Common myeloid progenitor, CD34-positive (primary cell): ENCODE measurements around the gene IL1RL1. TPM values are rescaled to one million over a fixed set of nuclear protein-coding genes. Genes with fewer than 3 reads are reported as not detected.

Source experiments
- CTCF ChIA-PET: fragments of 350-600 bp; sonication (Branson Sonifier 250); formaldehyde crosslinking; loops from one replicate; lab custom pipeline; 2021; ENCODE audit warnings: antibody characterized with exemption; lab: Charles Lee
- POLR2A ChIA-PET: fragments of 350-600 bp; sonication (Branson Sonifier 250); formaldehyde crosslinking; loops from one replicate; lab custom pipeline; 2021; ENCODE audit warnings: antibody characterized with exemption; lab: Charles Lee
- DNase-seq, 3 donors: peaks; one replicate each; pipeline versions ENCODE4 v3.0.0 to v3.0.0-alpha.2; 2013
- H3K27ac ChIP-seq, 2 experiments: 1 replicate in 1 of 2; 2 replicates in 1 of 2; pipeline ENCODE4 v1.7.0; 2013; ENCODE audit warnings: inconsistent platforms in 2 of 2, low read length in 2 of 2, mild to moderate bottlenecking in 2 of 2, low read depth in 1 of 2, moderate library complexity in 1 of 2; ENCODE audit not compliant: severe bottlenecking in 2 of 2, insufficient read depth in 1 of 2, poor library complexity in 1 of 2
- H3K27me3 ChIP-seq, 5 experiments: replicated peaks in 2 of 5; 1 replicate in 3 of 5; 2 replicates in 2 of 5; pipeline versions ENCODE4 v1.6.1 to v1.7.0; 2013; ENCODE audit warnings: low read length in 4 of 5, mild to moderate bottlenecking in 2 of 5, moderate library complexity in 2 of 5, inconsistent platforms in 1 of 5; ENCODE audit not compliant: insufficient read depth in 5 of 5, control insufficient read depth in 4 of 5
- H3K36me3 ChIP-seq, 4 experiments: 1 replicate in 2 of 4; 2 replicates in 2 of 4; pipeline versions ENCODE4 v1.6.1 to v1.7.0; 2013; ENCODE audit warnings: low read length in 3 of 4, control low read depth in 1 of 4, mild to moderate bottlenecking in 1 of 4; ENCODE audit not compliant: control insufficient read depth in 4 of 4, insufficient read depth in 4 of 4
- H3K4me1 ChIP-seq, 4 experiments: 1 replicate in 3 of 4; 2 replicates in 1 of 4; pipeline versions ENCODE4 v1.6.1 to v1.7.1; 2013; ENCODE audit warnings: low read length in 3 of 4, mild to moderate bottlenecking in 3 of 4, control low read depth in 1 of 4, inconsistent platforms in 1 of 4, moderate library complexity in 1 of 4; ENCODE audit not compliant: control insufficient read depth in 4 of 4, insufficient read depth in 4 of 4; ENCODE audit errors: control extremely low read depth in 1 of 4
- H3K4me3 ChIP-seq, 7 experiments: 1 replicate in 4 of 7; 2 replicates in 3 of 7; pipeline versions ENCODE4 v1.5.1 to v1.7.0; 2013; ENCODE audit warnings: mild to moderate bottlenecking in 7 of 7, low read length in 6 of 7, moderate library complexity in 6 of 7, inconsistent platforms in 2 of 7, low read depth in 2 of 7, control low read depth in 1 of 7; ENCODE audit not compliant: insufficient read depth in 4 of 7, control insufficient read depth in 1 of 7; ENCODE audit errors: extremely low read depth in 1 of 7
- H3K9me3 ChIP-seq, 5 experiments: 1 replicate in 4 of 5; 2 replicates in 1 of 5; pipeline versions ENCODE4 v1.6.1 to v1.7.1; 2013; ENCODE audit warnings: low read length in 4 of 5, mild to moderate bottlenecking in 2 of 5, inconsistent platforms in 1 of 5, low read depth in 1 of 5, moderate library complexity in 1 of 5; ENCODE audit not compliant: control insufficient read depth in 4 of 5, insufficient read depth in 2 of 5; ENCODE audit errors: control extremely low read depth in 1 of 5
- WGBS: methylation state at CpG from one replicate; pipeline ENCODE4 v1.1.5; 2013; ENCODE audit not compliant: insufficient coverage; 5-methylcytosine and 5-hydroxymethylcytosine counted together
- polyA plus RNA-seq: library from polyadenylated mRNA; unstranded; fragments of 120-200 nt; gene quantifications from one replicate; pipeline ENCODE4 v1.2.1, GENCODE V29; 2013

Gene IL1RL1
- polyA plus RNA-seq = 1.5 TPM

DNA sequence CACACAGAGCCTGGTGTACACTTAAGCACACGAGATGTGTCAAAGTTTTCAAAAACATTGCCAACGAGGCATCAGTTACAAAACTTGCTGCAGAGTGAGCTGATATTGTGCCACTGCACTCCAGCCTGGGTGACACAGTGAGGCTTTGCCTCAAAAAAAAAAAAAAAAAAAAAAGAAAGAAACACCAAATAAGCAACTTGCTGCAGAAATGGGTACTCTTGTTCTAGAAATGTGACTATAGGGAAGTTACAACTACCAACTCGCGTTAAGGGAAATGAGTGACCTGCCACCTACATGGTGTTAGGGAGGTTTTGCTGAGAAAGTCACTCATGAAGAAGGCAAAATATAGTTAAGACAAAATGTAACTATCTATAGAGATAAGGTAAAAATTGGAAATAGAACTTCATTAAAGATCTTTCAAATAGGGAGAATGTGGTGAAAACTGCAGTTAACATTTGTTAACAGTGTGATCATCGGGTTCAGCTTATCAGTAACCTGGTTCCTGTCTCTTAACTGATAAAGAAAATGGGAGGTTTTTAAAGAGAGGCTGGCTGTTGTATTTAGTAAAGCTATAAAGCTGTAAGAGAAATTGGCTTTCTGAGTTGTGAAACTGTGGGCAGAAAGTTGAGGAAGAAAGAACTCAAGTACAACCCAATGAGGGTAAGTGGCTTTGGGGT, at the start of gene IL1RL1:
IL1RL1 (plus strand) TSS at position 600 of the 677 bp plus-strand sequence. CDS start 26,702 bp downstream, outside the sequence.
- Histone ChIP-seq H3K36me3 (no peaks in the 10 kb centered on the region), H3K27ac (no peak within 1 kb of the TSS), H3K27me3 (no peaks in the 10 kb centered on the region), H3K9me3 (no peaks in the 10 kb centered on the region), H3K4me3 (peak within 1 kb of the TSS in 1 of 7 experiments; percentile 44), H3K4me1 (peaks cover 0 to 18% (median 9%) of the 10 kb centered on the region in 4 experiments)
- WGBS = 56% methylated on average over 2 of the region's 5 CpGs
- ChIA-PET CTCF (interaction anchor here (1.7 kb wide), 1 partner anchor 10 kb away, joined by 9 read pairs; no protein-coding TSS in a partner anchor), POLR2A (no interaction called here)
- DNase-seq = peak in 2 of 3 donors; percentile 65 to 79

DNA sequence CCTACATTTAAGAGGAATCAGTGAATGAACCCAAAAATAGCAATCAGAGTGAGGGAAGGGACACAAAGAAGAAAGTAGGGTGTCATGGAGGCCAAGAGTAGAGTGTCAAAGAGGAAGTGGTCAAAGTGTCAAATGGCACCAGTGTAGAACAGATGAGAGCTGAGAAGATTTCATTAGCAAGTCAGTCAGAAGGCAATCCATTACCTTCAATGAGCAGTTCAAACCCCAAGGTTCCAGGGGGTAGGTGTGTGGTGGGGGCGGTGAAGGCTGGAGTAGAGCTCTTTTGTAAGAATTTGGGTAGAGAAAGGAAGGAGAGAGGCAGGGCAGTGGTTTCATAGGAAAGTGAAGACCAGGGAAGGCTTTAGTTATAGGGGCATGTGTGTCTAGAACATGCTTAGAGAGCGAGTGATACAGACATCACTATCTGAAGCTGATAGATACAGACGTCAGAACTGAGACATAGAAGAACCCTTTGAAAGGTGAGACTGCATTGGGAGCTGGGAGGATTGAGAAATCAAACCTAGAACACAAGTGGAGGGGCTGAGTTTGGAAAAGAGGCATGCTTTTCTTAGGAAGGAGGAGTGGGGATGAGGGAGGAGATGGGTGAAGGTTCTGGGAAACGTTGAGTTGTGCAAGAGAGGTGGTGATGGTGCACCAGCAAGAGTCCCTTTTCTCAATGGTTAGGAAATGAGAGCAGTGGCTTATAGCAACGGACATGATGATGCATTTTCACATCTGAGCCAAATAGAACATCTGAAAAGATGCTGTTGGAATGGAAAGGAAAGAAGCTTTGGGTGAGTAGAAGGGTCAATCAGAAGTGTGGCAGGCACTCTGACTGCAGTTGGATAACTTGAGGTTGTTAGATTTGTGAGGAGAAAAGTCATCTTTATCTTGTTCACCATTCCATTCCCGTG, 48.9 kb upstream of the IL1RL1 start:
- H3K4me1 ChIP-seq = peaks cover 0 to 2% (median 0%) of the 10 kb centered on the region in 4 experiments
- H3K36me3 ChIP-seq = no peaks in the 10 kb centered on the region
- no peak overlapping the region for H3K27ac ChIP-seq
- H3K4me3 ChIP-seq = no peak overlapping the region
- no peaks in the 10 kb centered on the region for H3K27me3 ChIP-seq
- 100% methylated on average over 4 of the region's 6 CpGs for WGBS
- no peaks in the 10 kb centered on the region for H3K9me3 ChIP-seq
- CTCF ChIA-PET = interaction anchor here (1.2 to 2.4 kb wide), 4 partner anchors 11 to 183 kb away, joined by 3 to 6 read pairs (median 4); no protein-coding TSS in a partner anchor
- POLR2A ChIA-PET = no interaction called here
- DNase-seq = no peak

DNA sequence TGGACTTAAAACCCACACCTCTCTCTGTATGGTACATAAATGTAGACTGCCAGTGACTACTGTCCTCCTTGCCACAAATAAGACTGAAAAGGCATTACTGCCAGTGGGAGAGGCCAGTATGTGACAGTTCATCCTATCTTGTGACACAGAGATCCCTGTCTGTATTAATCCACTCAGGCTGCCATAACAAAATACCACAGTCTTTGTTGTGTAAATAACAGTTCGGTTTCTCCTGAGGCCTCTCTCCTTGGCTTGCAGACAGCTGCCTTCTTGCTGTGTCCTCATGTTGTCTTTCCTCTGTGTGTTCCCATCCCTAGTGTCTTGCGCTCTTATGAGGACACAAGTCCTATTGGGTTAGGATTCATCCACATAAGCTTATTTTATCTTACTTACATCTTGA, 46.4 kb upstream of the IL1RL1 start:
- CTCF ChIA-PET = interaction anchor here (0.8 to 3.1 kb wide), 4 partner anchors 13 to 30 kb away, joined by 3 to 14 read pairs (median 3); no protein-coding TSS in a partner anchor
- Histone ChIP-seq H3K9me3 (no peaks in the 10 kb centered on the region), H3K36me3 (no peaks in the 10 kb centered on the region), H3K4me1 (peaks cover 0 to 9% (median under 1%) of the 10 kb centered on the region in 4 experiments), H3K27ac (no peak overlapping the region), H3K27me3 (no peaks in the 10 kb centered on the region), H3K4me3 (no peak overlapping the region)
- POLR2A ChIA-PET = no interaction called here
- no peak for DNase-seq
- whole genome bisulfite sequencing = 100% methylated on average over 2 of the region's 2 CpGs

DNA sequence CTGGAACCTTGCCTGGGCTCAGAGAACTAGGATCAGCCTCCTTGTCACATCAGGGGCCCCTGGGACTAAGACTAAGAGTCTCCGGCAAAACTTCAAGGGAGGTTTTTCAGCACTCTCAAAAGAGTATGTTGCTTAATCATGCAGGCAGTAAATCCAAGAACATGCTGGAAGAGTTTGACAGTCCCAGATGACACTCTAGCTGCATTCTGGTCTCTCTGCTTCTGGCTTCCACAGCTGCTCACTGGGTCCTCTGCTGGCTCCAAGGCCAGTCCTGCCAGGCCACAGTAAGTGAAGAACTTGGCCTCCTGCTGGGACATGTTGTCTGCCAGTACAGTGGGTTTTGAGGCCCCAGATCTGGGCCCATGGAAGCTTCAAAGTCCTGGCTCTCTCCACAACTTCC, 45.2 kb upstream of the IL1RL1 start:
- no peak overlapping the region for H3K4me3 ChIP-seq
- H3K27ac ChIP-seq = no peak overlapping the region
- H3K4me1 ChIP-seq = peaks cover 0 to 9% (median under 1%) of the 10 kb centered on the region in 4 experiments
- H3K9me3 ChIP-seq = no peaks in the 10 kb centered on the region
- ChIA-PET POLR2A (no interaction called here), CTCF (interaction anchor here (0.8 to 3.1 kb wide), 5 partner anchors 9 to 36 kb away, joined by 3 to 14 read pairs (median 4); no protein-coding TSS in a partner anchor)
- no peaks in the 10 kb centered on the region for H3K27me3 ChIP-seq
- DNase-seq = no peak
- WGBS = 67% methylated on average over 1 of the region's 1 CpG
- H3K36me3 ChIP-seq = peaks cover 0 to 3% (median 0%) of the 10 kb centered on the region in 4 experiments

DNA sequence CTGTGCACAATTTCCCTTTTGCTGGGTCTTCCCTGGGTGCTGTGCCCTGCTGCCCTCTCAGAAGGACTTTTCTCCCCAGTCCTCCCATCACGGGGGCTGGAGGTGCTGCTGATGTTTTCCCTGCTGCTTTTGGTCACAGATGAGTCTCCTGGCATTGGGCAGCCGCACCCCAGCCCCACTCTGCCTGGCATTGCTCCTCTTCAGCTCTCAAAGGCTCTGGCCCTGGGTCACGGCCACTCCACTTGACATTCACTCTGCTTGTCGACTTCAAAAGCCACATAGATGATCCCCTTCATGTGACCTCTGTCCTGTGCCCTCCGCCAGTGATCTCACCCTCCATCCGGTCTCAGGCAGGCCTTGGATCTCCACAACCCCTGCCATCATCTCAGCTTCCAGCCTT, 43.6 kb upstream of the IL1RL1 start:
- Histone ChIP-seq H3K4me3 (no peak overlapping the region), H3K9me3 (no peaks in the 10 kb centered on the region), H3K4me1 (peaks cover 0 to 7% (median under 1%) of the 10 kb centered on the region in 4 experiments), H3K27ac (no peak overlapping the region), H3K36me3 (peaks cover 0 to 3% (median 0%) of the 10 kb centered on the region in 4 experiments), H3K27me3 (no peaks in the 10 kb centered on the region)
- WGBS = 97% methylated on average over 6 of the region's 6 CpGs
- CTCF ChIA-PET = interaction anchor here (1.0 to 3.1 kb wide), 3 partner anchors 16 to 176 kb away, joined by 3 to 14 read pairs (median 4); no protein-coding TSS in a partner anchor
- DNase-seq = no peak
- POLR2A ChIA-PET = no interaction called here

DNA sequence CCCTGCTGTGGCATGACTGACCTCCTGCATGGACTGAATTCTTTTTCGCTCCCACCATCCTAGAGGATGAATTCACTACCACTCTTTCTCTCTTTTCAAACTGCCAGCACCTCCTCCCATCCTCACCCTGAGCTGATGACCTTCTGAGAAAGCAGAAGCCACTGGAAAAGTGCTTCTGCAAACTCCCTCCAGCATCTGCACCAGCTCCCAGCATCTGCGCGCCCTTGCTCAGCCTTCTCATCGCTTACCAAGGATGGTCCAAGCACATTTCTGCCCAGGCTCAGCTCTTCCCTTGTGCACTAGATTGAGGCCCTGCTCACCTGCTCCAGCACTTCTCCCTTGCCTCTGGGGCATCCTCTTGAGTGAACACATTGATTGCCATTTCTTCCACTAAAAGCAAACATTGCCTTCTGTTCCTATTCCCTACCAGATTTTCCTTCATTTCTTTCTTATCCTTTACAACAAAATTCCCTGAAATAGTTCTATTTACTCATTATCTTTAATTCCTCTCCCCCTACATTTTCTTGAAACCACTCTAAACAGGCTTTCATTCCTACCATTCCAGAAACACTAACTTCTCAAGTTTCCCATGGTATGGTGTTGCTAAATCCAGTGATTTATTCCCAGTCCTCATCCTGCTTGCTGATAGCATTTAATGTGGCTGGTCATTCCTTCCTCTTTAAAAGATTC, 42.7 kb upstream of the IL1RL1 start:
- Histone ChIP-seq H3K4me3 (no peak overlapping the region), H3K9me3 (no peaks in the 10 kb centered on the region), H3K4me1 (peaks cover 0 to 7% (median under 1%) of the 10 kb centered on the region in 4 experiments), H3K36me3 (peaks cover 0 to 3% (median 0%) of the 10 kb centered on the region in 4 experiments), H3K27me3 (no peaks in the 10 kb centered on the region), H3K27ac (no peak overlapping the region)
- WGBS = 100% methylated on average over 4 of the region's 4 CpGs
- ChIA-PET POLR2A (no interaction called here), CTCF (interaction anchor here (1.7 to 2.0 kb wide), 2 partner anchors 16 to 75 kb away, joined by 4 to 5 read pairs; no protein-coding TSS in a partner anchor)
- no peak for DNase-seq
